Mesendoderm (in vitro differentiated cells): ENCODE results near the gene NDC1.

Source experiments
- DNase-seq: peaks from one replicate; pipeline ENCODE4 v3.0.0; 2013
- H2AK5ac ChIP-seq: 2 replicates; pipeline ENCODE4 v1.6.1; 2013; ENCODE audit warnings: low read length, inconsistent platforms
- H2BK120ac ChIP-seq: 2 replicates; pipeline ENCODE4 v1.6.1; 2013; ENCODE audit warnings: low read depth, mild to moderate bottlenecking, low read length, moderate library complexity, mixed read lengths
- H2BK15ac ChIP-seq: replicated peaks from 2 replicates; pipeline ENCODE4 v1.6.1; 2013; ENCODE audit warnings: low read depth, mild to moderate bottlenecking, moderate library complexity
- H2BK5ac ChIP-seq: 2 replicates; pipeline ENCODE4 v1.6.1; 2013; ENCODE audit warnings: low read length, inconsistent platforms
- H3K18ac ChIP-seq: 2 replicates; pipeline ENCODE4 v1.6.1; 2013; ENCODE audit warnings: mild to moderate bottlenecking, low read length, mixed read lengths
- H3K23ac ChIP-seq: one replicate; pipeline ENCODE4 v1.6.1; 2013; ENCODE audit warnings: low read length
- H3K27ac ChIP-seq: 2 replicates; pipeline ENCODE4 v1.5.1; 2013; ENCODE audit warnings: low read depth, mild to moderate bottlenecking, inconsistent platforms, low read length, moderate library complexity
- H3K27me3 ChIP-seq: 2 replicates; pipeline ENCODE4 v1.6.1; 2013; ENCODE audit warnings: low read length, control low read depth, mild to moderate bottlenecking, inconsistent platforms; ENCODE audit not compliant: insufficient read depth, poor library complexity
- H3K36me3 ChIP-seq: 2 replicates; pipeline ENCODE4 v1.6.1; 2013; ENCODE audit warnings: low read length, inconsistent platforms; ENCODE audit not compliant: control insufficient read depth, insufficient read depth
- H3K4ac ChIP-seq: one replicate; pipeline ENCODE4 v1.6.1; 2013; ENCODE audit warnings: low read depth, mild to moderate bottlenecking, low read length, moderate library complexity
- H3K4me1 ChIP-seq: 2 replicates; pipeline ENCODE4 v1.6.1; 2013; ENCODE audit warnings: low read depth, low read length, inconsistent platforms; ENCODE audit not compliant: control insufficient read depth
- H3K4me2 ChIP-seq: 2 replicates; pipeline ENCODE4 v1.6.1; 2013; ENCODE audit warnings: low read length
- H3K4me3 ChIP-seq: 2 replicates; pipeline ENCODE4 v1.5.1; 2013; ENCODE audit warnings: mild to moderate bottlenecking, low read length
- H3K56ac ChIP-seq: one replicate; pipeline ENCODE4 v1.6.1; 2013; ENCODE audit warnings: low read length
- H3K79me1 ChIP-seq: 2 replicates; pipeline ENCODE4 v1.6.1; 2013; ENCODE audit warnings: low read length, inconsistent platforms
- H3K79me2 ChIP-seq: 2 replicates; pipeline ENCODE4 v1.6.1; 2013; ENCODE audit warnings: mild to moderate bottlenecking, low read length; ENCODE audit not compliant: control insufficient read depth, insufficient read depth
- H3K9ac ChIP-seq: 2 replicates; pipeline ENCODE4 v1.6.1; 2013; ENCODE audit warnings: low read length, inconsistent platforms
- H4K5ac ChIP-seq: one replicate; pipeline ENCODE4 v1.6.1; 2013; ENCODE audit warnings: low read length
- H4K8ac ChIP-seq: one replicate; pipeline ENCODE4 v1.6.1; 2013; ENCODE audit warnings: low read depth, mild to moderate bottlenecking, control low read depth, low read length, moderate library complexity
- WGBS: extraction: QIAGEN DNeasy Blood & Tissue Kit; methylation state at CpG from one replicate; pipeline ENCODE4 v1.1.7; 2013; ENCODE audit warnings: low lambda C conversion rate, missing lambda C conversion rate; ENCODE audit not compliant: insufficient coverage; ENCODE audit errors: extremely low coverage; 5-methylcytosine and 5-hydroxymethylcytosine counted together

NDC1 gene

DNA sequence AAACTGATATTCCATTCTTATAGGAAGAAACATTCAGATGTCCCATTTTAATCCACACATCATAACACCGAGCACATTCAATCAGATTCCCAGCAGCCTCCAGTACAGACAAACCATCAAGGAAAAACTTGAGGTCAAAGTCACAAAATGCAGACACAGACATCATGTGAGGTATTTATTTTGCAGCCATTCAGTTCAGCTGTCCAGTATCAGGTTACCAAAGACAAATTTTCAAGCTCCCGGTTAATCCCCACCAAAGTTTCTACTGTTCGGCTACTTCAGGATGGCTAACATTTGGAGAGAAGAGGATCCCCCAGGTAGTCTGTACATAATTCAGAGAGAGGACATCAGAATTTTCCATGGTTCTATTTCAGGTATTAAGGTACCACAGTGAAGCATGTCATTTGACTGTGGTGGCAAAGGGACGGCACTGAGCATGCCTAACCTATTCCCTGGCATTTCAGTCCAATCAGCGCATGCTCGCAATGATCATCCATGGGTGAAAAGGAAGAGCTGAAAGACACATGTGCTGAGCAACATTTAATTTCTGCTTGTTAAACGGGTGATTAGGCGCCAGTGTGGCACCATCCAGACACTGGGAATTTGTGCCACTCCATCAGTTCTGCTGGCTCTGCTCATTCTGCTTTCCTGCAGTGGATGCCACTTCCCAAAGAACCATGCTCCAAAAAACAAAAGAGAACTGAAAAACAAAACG lies 13.6 kb upstream of the NDC1 start:
- no peak overlapping the region for H3K9ac ChIP-seq
- no peak overlapping the region for H2BK15ac ChIP-seq
- H2BK120ac ChIP-seq = no peak overlapping the region
- no peaks in the 10 kb centered on the region for H3K79me1 ChIP-seq
- no peak overlapping the region for H2AK5ac ChIP-seq
- H3K18ac ChIP-seq = no peak overlapping the region
- no peak overlapping the region for H3K56ac ChIP-seq
- H3K27ac ChIP-seq = no peak overlapping the region
- no peak overlapping the region for H3K4ac ChIP-seq
- WGBS = no CpG with 5 or more reads among the region's 9 CpGs
- no peak overlapping the region for H3K4me3 ChIP-seq
- H3K4me1 ChIP-seq = no peaks in the 10 kb centered on the region
- no peaks in the 10 kb centered on the region for H3K79me2 ChIP-seq
- no peaks in the 10 kb centered on the region for H3K36me3 ChIP-seq
- H2BK5ac ChIP-seq = no peak overlapping the region
- H3K4me2 ChIP-seq = no peak overlapping the region
- H3K27me3 ChIP-seq = no peaks in the 10 kb centered on the region
- no peak for DNase-seq
- no peak overlapping the region for H4K8ac ChIP-seq
- no peak overlapping the region for H4K5ac ChIP-seq
- no peak overlapping the region for H3K23ac ChIP-seq

DNA sequence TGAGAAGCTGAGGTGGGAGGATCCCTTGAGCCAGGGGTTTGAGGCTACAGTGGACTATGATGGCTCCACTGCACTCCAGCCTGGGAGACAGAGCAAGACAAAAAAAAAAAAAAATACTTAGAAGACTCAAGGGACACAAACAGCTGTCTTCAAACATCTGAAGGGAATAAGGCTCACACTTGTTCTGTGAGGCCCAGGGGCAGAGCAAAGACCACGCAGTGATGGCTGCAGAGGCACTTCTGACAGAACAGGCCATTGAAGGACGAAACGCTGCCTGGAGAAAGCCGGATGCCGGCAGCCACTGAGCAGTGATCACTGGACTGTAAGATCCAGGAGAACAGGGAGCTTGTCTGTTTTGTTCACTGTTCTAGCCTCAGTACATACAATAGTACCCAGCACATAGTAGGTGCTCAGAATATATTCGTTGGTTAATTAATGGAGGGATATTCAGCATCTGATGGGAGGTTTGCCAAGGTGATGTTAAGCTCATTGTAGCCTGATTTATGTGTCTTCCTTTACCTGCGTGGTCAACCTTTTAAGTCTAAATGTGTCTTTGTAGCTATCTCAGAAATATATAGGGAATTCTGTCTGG lies 12.1 kb upstream of the NDC1 start:
- H3K27ac ChIP-seq = no peak overlapping the region
- H4K5ac ChIP-seq = no peak overlapping the region
- no CpG with 5 or more reads among the region's 7 CpGs for whole genome bisulfite sequencing
- H3K56ac ChIP-seq = no peak overlapping the region
- no peaks in the 10 kb centered on the region for H3K36me3 ChIP-seq
- H3K79me2 ChIP-seq = no peaks in the 10 kb centered on the region
- no peaks in the 10 kb centered on the region for H3K4me1 ChIP-seq
- no peak overlapping the region for H4K8ac ChIP-seq
- H3K4me3 ChIP-seq = no peak overlapping the region
- H3K9ac ChIP-seq = no peak overlapping the region
- no peak overlapping the region for H3K23ac ChIP-seq
- no peak overlapping the region for H2AK5ac ChIP-seq
- no peak overlapping the region for H3K18ac ChIP-seq
- no peak overlapping the region for H3K4me2 ChIP-seq
- H2BK5ac ChIP-seq = no peak overlapping the region
- no peak overlapping the region for H2BK120ac ChIP-seq
- no peak overlapping the region for H3K4ac ChIP-seq
- no peaks in the 10 kb centered on the region for H3K27me3 ChIP-seq
- DNase-seq = no peak
- H2BK15ac ChIP-seq = no peak overlapping the region
- no peaks in the 10 kb centered on the region for H3K79me1 ChIP-seq

DNA sequence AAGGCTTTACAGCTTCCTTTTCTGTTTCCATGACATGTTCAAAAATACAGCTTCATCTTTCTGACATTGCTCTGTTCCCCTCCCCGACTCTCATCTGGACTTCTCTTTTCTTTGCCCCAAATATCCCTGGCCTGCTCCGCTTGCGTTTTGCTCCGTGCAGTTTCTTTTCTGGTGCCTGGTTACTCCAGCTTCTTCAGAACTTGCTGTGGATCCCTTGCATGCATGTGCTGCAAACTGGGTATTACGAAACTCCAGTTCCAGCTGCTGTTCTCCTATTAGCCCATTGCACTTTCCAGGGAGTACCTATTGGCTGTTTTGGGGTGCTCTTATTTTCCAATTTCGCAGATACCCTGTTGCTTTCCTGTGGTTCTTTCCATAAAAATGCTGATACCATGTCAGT lies 9.9 kb upstream of the NDC1 start:
- Histone ChIP-seq H3K9ac (no peak overlapping the region), H3K56ac (no peak overlapping the region), H4K5ac (no peak overlapping the region), H4K8ac (no peak overlapping the region), H3K79me1 (no peaks in the 10 kb centered on the region), H3K79me2 (no peaks in the 10 kb centered on the region), H3K4me1 (no peaks in the 10 kb centered on the region), H3K4me2 (no peak overlapping the region), H3K27ac (no peak overlapping the region), H2AK5ac (no peak overlapping the region), H2BK120ac (no peak overlapping the region), H3K27me3 (no peaks in the 10 kb centered on the region), H3K36me3 (no peaks in the 10 kb centered on the region), H3K4me3 (no peak overlapping the region), H3K23ac (no peak overlapping the region), H3K18ac (no peak overlapping the region), H2BK15ac (no peak overlapping the region), H3K4ac (no peak overlapping the region), H2BK5ac (no peak overlapping the region)
- DNase-seq = no peak
- WGBS = no CpG with 5 or more reads among the region's 6 CpGs

DNA sequence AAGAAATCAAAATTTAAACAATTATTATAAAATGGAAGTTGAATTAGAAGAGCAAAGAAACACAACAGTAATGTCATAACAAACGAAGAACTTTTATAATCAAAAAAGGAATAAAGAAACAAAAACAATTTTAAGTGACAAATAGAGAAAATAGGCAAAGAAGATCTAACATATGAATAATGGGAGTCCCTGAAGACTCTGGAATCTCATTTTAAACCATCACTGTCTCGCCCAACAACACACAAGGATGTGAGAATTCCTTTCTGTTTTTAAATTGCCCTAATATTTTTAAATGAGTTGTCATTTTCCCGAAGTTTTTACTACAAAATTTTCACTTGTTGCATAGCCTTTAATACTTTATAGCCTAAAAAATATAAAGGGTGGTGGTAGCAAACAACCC lies 4.3 kb upstream of the NDC1 start:
- Histone ChIP-seq H3K36me3 (no peaks in the 10 kb centered on the region), H3K9ac (no peak overlapping the region), H3K23ac (no peak overlapping the region), H3K4me1 (no peaks in the 10 kb centered on the region), H2BK120ac (no peak overlapping the region), H2AK5ac (no peak overlapping the region), H3K4me2 (no peak overlapping the region), H3K27ac (no peak overlapping the region), H2BK15ac (no peak overlapping the region), H4K5ac (no peak overlapping the region), H3K56ac (no peak overlapping the region), H3K27me3 (no peaks in the 10 kb centered on the region), H3K79me2 (peaks cover 7% of the 10 kb centered on the region), H2BK5ac (no peak overlapping the region), H3K79me1 (peaks cover 5% of the 10 kb centered on the region), H3K4ac (no peak overlapping the region), H4K8ac (no peak overlapping the region), H3K4me3 (no peak overlapping the region), H3K18ac (no peak overlapping the region)
- DNase-seq = no peak
- WGBS = no CpG with 5 or more reads among the region's 3 CpGs

DNA sequence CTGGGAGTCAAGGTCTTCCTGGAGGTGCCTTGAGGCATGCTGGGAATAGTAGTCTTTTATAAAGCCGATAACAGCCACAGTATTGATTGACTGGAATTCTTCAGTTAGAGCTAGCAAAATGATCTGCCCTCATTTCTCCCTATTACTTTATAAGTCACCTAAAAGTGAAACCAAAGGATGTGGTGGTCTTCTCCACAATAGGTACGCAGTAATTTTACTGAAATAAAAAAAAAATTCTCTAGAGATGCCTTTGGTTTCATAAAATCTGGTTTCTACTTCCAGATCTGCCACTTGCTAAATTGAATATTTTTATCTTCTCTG lies 518 bp upstream of the NDC1 start:
- H3K23ac ChIP-seq = no peak overlapping the region
- no peak overlapping the region for H3K56ac ChIP-seq
- H3K27ac ChIP-seq = no peak overlapping the region
- H3K4me1 ChIP-seq = peaks cover 2% of the 10 kb centered on the region
- no CpG with 5 or more reads among the region's 2 CpGs for WGBS
- peaks cover 8% of the 10 kb centered on the region for H3K79me1 ChIP-seq
- H3K36me3 ChIP-seq = no peaks in the 10 kb centered on the region
- H3K9ac ChIP-seq = no peak overlapping the region
- H3K18ac ChIP-seq = no peak overlapping the region
- H2BK120ac ChIP-seq = no peak overlapping the region
- no peak overlapping the region for H2BK5ac ChIP-seq
- no peaks in the 10 kb centered on the region for H3K27me3 ChIP-seq
- H4K5ac ChIP-seq = no peak overlapping the region
- H3K79me2 ChIP-seq = peaks cover 35% of the 10 kb centered on the region
- H3K4ac ChIP-seq = no peak overlapping the region
- H3K4me3 ChIP-seq = no peak overlapping the region
- no peak overlapping the region for H2AK5ac ChIP-seq
- no peak overlapping the region for H3K4me2 ChIP-seq
- no peak for DNase-seq
- no peak overlapping the region for H4K8ac ChIP-seq
- no peak overlapping the region for H2BK15ac ChIP-seq

DNA sequence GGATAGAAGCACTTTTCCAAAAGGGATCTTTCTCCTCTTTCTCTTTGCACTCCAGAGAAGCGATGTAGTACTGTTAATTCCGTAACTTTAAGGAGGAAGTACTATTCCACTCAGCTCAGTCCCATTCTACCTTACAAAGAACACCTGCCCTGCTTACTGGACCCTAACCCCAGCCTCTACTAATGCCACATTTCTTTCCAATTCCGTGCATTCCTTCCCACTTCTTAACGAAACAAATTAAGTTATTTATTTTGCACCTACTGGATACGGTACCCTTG lies 511 bp downstream of the NDC1 start:
- H2BK5ac ChIP-seq = no peak overlapping the region
- peaks cover 8% of the 10 kb centered on the region for H3K79me1 ChIP-seq
- H3K23ac ChIP-seq = peak overlapping the region; percentile 2
- no CpG with 5 or more reads among the region's 5 CpGs for WGBS
- DNase-seq = no peak
- no peaks in the 10 kb centered on the region for H3K27me3 ChIP-seq
- peak overlapping the region; percentile 81 for H3K4me3 ChIP-seq
- H2AK5ac ChIP-seq = no peak overlapping the region
- H3K79me2 ChIP-seq = peaks cover 42% of the 10 kb centered on the region
- no peak overlapping the region for H3K27ac ChIP-seq
- no peak overlapping the region for H4K8ac ChIP-seq
- no peak overlapping the region for H2BK120ac ChIP-seq
- no peak overlapping the region for H2BK15ac ChIP-seq
- H3K18ac ChIP-seq = no peak overlapping the region
- peak overlapping the region; percentile 87 for H3K56ac ChIP-seq
- peak overlapping the region; percentile 47 for H3K4me2 ChIP-seq
- H4K5ac ChIP-seq = peak overlapping the region; percentile 33
- H3K36me3 ChIP-seq = no peaks in the 10 kb centered on the region
- peaks cover 2% of the 10 kb centered on the region for H3K4me1 ChIP-seq
- peak overlapping the region; percentile 87 for H3K9ac ChIP-seq
- no peak overlapping the region for H3K4ac ChIP-seq
